Ramos (cell line): ENCODE data around the gene FANCE.
"Not testable (repeated sequence)": the region's sequence is repeated elsewhere in the genome, so short reads cannot be mapped to it uniquely, and the experiment has no call there.

Source experiments
- in situ Hi-C: fragments of 300-500 bp; cut with MboI; formaldehyde crosslinking; loops from one replicate; pipeline ENCODE4 v1.14.3; 2022; ENCODE audit warnings: low sequenced_read_pairs; ENCODE audit not compliant: unreplicated experiment

The FANCE gene

DNA sequence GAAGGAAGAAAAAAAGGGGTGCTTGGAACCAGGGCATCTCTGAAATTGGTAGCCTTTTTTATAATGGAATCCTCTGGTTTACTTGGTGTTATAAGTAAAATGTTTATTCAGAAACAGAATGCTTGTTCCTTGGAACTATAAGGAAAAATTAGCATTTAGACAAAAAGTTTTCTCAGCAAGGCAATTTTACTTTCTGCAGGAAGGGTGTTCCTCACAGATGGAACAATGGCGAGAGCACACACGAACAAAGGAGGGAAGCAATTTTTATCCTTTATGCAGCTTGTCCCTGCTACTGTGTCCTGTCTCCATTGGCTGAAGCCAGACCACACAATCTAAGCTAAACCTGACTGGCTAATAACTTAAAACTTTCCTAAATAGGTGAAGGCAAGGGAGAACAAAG is 22.7 kb upstream of the FANCE start:
- in situ Hi-C loops = no loop called here

DNA sequence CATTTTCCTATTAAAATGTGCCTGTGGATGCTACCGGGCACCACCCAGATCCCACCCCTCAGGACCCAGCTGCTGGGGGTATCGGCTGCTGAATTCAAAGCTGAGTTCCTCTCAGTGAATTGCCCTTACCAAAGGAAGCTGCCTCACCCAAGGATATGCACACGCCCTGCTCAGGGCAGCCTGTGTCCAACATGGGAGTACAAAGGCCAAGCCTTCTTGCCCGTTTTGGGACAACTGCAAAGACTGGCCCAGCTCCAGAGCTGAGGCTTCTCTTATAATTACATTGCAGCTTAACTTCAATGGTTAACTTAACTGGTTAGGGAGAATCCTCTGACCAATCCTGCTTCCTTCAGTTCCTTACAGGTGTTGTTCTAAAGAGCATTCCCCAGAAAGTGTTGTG is 19.8 kb upstream of the FANCE start:
- in situ Hi-C loops = no loop called here

DNA sequence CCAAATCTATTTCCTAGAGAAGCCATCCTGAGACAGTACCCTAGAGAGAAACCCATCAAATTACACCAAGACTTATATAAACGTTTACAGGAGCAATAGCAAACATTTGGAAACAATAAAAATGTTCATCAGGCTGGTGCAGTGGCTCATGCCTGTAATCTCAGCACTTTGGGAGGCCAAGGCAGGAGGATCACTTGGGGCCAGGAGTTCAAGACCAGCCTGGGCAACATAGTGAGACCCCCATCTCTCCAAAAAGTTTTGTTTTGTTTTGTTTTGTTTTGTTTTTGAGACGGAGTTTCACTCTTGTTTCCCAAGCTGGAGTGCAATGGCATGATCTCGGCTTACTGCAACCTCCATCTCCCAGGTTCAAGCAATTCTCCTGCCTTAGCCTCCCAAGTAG is 19.4 kb upstream of the FANCE start:
- in situ Hi-C loops = not testable (repeated sequence)

DNA sequence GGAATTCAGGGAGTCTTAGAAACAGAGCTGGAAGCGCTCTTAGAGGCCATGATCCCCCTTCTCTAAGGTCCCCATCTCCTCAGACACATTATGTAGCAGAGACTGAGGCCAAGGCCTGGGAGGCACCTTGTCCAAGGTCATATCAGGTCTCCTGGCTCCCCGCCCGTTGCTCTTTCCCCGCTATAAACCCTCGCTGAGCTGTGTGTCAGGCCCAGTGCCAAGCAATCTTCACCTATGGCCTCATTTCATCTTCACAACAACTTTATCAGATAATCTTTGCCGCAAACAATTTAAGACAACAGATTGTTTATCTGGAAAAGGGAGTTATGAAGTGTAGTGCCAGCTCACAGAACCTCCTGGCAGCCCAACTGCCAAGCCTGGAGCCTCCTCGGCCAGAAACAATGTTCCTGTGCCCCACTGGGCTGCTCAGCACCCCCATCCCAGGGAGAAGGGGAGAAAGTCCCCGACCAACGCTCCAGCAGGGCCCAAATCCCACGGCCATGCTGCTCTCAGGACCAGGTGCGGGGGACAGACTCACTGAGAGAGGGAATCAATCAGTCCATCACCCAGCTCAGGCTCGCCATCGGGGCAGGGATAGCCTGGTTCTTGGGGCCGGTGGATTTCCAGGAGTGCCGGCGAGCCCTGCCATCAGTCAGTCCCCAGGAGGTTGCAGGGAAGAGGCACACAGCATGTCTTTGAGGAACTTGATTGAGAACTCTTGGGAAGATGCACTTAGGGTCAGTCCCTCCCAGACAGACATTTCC is 16.9 kb upstream of the FANCE start:
- in situ Hi-C loops = no loop called here

DNA sequence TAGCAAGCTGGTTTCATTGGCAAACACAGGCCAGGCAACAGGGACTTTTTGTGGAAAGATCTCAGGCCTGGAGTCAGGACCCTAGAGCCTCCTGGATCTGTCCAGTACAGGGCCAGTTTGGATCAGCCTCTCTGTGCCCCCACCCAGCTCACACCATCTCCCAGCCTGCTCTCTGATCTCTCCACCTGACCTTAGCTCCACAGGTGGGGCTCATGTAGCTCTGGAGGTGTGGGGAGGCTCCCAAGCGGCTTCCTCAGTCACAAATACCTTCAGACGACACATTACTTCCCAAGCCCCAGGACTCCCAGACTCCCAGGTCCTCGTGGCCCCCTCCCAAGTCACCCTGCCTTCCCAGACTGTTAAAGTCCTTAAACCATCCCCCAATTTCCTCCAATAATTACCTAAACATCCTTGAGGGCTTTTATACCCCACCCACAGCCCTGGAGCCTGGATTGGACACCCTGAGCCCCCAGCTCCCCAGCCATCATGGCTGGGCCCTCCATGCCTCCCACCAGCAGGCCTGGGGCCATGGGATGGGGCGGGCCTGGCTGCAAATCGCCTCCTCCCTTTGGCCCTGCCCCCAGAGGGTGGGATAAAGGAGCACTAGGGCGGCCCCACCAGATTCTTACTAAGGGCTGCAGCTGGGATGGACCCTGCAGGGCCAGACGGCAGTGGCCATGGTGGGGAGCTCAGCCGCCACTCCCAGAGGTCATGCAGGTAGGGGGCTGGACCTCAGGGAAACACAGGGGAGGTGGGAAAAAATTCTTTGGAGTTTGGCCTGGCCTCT is 15.9 kb upstream of the FANCE start:
- in situ Hi-C loops = no loop called here

DNA sequence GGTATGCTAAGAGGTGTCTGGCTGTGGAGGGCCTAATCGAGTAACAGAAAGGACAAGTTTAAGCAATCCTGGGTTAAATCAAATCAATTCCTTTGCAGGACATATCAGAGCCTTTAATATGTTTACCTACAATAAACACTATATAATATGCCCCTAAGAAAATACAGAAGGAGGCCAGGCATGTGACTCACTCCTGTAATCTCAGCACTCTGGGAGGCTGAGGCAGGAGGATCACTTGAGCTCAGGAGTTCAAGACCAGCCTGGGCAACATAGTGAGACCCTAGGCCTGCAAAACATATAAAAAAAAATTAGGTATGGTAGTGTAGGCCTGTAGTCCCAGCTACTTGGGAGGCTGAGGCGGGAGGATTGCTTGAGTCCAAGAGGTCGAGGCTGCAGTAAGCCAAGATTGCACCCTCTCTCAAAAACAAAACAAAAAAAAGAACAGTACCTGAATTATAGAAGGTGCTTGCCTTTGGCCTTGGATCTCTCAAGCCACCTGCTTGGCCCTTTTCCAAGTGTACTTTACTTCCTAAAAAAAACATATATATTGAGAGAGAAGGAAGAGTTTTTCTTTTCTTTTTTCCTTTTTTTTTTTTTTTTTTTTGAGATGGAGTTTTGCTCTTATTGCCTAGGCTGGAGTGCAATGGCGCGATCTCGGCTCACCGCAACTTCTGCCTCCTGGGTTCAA is 13.6 kb upstream of the FANCE start:
- in situ Hi-C loops = not testable (repeated sequence)

DNA sequence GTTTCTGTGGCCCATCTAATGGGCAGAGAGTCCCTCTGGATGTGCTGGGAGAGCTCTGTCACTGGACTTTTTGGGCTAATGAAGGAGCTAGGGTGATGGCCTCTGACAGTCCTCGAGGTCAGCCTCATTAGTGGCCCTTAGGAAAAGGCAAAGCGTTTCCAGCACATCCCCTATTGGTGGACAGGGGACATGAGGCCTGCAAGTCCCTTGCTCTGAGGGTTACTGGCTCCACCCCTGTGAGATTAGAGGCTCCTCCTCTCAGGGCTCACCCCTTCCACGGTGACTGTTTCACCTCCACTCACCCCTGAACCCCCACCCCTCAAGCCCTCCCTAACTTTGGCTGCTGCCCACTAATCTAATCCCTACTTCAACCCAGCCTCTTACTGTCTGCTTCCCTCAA is 12.8 kb upstream of the FANCE start:
- in situ Hi-C loops = no loop called here

DNA sequence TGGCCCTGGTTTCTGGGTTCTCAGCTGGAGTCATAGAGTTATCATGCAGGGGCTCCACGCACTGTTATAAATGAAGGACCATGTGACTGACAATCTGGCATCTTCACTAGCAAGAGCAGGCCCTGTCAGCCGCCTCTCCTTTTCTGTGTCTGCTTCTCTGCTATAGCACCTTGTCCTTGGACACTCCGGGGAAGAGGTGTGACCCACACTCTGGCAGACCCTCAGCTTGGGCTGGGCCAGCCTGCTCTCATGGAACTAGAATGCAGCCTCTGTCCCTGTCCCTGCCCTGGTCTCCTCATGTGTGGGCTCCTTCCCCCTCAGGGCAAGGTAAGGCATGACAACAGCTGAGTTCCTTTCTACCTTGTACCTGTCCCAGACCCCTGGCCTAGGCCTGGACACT is 10.9 kb upstream of the FANCE start:
- in situ Hi-C loops = no loop called here

DNA sequence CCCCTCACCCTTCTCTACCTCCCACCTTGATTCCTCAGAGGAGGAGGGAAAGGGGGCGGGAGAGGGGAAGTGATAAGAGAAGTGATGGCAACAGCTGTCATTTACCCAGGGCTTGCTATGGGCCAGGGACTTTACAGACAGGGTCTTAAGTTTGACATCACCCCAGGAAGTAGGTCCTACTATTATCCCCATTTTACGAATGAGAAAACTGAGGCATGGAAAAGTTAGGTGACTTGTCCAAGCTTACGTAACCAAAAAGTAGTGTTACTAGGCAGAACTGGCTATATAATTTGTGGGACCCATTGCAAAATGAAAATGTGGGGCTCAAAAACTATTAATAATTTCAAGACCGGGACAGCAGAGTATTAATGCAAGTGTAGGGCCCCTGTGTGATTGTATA is 10.5 kb upstream of the FANCE start:
- in situ Hi-C loops = no loop called here

DNA sequence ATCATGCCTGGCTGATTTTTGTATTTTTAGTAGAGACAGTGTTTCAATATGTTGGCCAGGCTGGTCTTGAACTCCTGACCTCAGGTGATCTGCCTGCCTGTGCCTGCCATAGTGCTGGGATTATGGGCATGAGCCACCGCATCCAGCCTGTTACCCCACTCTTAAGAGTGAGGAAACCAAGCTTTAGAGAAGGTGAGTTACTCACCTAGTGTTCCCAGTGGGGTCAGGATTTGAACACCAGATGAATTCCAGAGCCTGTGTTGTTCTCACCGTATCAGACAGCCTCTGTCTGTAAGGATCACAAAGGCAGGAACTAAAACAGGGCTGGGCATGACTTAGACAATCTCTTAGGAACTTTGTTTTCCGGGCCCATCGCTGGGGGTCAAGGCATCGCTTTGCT is 9.4 kb upstream of the FANCE start:
- in situ Hi-C loops = no loop called here

DNA sequence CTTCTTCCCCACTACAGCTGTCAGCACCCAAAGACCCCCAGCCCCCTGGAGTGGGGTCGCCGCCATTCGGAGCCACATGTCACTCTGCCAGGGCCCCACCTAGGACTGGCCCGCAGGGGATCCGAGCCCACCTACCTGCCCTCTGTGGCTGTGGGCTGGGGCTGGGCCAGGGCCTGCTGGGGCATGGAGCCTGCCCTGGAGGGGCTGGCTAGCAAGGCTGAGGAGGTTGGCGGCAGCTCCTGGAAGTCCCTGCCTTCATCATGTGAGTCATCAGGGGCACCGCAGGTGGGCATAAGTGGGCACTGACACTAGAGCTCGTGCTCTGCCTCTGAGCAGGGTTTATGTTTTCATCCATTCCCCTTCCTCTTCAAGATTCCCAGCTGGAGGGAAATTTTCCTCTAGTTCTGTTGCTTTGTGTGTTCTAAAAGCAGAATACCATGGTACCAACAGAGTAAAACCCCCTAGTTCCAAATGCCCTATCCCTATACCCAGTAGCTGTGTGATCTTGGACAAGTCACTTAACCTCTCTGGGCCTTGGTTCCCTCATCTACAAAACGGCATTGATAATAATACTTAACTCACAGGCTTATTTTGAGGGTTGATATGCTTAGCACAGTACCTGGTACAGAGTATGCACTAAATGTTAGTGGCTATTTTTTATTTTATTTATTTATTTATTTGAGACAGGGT is 8.7 kb upstream of the FANCE start:
- in situ Hi-C loops = no loop called here

DNA sequence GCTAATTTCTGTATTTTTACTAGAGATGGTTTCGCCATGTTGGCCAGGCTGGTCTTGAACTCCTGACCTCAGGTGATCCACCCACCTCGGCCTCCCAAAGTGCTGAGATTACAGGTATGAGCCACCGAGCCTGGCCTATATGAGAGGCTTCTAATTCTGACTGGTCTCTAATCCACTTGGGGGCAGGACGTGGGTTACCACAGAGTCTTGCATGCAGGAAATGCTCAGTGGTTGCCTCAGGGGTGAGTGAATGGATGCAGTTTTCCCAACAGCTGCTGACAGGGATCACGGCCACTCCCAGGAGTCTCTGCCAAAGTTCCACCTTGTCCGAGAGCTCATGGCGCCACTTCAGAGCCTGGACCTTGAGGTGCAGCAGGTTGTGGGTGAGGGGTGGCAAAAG is 6.4 kb upstream of the FANCE start:
- in situ Hi-C loops = no loop called here

DNA sequence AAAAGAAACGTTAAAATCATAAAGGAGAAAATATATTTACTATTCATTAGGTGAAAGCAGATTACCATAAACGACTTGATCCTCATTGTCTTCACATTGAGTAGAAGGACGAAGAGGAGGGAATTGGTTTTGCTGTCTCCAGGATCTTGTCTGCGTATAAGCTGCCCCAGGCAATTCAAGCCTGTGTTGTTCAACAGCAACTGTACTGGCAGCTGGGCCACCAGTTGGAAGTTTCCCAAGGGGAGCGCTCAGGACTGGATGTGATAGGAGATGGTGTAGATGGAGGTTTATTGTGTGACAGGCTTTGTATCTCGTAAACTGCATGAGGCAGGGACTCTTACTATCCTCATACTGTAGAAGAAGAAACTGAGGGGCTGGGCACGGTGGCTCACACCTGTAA is 3.9 kb upstream of the FANCE start:
- in situ Hi-C loops = no loop called here

DNA sequence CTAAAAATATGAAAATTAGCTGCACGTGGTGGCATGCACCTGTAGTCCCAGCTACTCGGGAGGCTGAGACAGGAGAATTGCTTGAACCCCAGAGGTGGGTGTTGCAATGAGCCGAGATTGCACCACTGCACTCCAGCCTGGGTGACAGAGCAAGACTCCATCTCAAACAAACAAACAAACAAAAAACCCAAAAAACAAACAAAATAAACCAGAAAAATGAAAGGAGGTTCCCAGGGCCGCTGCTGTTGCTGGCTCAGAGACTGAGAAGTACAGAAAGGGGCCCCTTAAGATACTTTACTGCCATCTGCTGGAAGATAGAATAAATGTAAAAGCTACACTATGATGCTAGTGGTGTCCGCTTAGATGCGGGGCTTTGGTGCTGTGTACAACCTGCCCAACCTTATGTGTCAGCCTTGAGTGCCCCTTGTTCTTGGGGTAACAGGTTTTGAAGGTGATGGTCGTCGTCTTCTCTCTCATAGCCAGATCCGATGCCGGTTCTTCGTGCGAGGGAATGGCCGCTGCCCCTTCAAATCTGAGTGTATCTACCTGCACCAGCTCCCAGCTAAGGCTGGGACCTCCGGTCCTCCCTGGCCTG is 2.8 kb upstream of the FANCE start:
- in situ Hi-C loops = no loop called here

DNA sequence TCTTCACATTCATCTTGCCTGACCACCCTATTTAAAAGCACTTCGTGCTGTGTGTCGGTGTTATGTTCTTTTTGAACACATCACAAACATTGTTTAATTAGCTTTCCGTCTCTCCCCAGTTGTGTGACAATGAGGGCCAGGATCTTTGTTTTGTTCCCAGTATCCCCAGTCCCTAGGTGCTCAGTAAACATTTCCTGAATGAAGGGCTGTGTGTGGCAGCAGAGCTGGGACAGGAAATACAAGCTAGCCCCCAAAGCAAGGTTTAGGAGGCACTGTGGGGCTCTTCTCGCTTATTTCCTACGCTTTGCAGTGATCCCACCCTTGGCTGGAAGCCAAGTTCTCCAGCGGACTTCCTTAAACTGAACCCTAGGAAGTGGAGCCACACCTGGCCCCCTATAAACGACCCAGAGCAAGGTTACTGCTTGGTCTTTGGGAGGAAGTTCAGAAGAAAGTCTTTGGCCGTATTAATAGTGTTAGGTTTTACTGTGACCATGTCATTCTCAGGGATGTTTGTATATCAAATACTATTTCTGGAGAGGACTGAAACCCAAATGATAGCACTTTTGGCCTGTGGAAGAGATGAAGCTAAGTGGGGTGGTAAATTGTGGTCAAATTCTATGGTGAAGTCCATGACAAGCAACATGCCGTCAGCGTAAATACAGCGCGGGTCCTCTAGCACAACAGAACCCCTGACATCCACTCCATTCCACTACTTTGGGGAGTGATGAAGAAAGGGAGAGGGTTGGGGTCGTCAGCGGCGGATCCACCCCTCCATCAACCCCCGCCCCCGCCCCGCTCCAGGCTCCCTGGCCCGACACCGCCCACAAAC is 570 bp upstream of the FANCE start:
- in situ Hi-C loops = no loop called here

DNA sequence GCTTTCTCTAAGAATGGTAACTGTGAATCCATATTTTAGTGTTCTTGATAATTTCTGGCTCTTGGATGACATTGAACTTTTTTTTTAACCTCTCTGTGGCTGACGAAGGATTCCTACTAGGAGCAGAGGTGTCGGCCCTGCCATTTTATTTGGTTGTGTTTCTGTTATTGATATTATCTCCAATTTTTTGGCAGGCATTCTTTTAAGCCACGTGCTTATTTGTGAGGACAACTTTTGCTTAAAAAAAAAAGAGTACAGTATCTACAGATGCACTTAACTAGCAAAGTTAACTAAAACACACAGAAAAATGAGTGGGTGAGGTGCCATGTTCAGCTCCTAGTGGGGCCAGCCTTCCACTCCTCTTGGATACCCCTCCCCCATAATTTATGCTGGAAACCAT is 1.1 kb downstream of the FANCE start:
- in situ Hi-C loops = no loop called here

DNA sequence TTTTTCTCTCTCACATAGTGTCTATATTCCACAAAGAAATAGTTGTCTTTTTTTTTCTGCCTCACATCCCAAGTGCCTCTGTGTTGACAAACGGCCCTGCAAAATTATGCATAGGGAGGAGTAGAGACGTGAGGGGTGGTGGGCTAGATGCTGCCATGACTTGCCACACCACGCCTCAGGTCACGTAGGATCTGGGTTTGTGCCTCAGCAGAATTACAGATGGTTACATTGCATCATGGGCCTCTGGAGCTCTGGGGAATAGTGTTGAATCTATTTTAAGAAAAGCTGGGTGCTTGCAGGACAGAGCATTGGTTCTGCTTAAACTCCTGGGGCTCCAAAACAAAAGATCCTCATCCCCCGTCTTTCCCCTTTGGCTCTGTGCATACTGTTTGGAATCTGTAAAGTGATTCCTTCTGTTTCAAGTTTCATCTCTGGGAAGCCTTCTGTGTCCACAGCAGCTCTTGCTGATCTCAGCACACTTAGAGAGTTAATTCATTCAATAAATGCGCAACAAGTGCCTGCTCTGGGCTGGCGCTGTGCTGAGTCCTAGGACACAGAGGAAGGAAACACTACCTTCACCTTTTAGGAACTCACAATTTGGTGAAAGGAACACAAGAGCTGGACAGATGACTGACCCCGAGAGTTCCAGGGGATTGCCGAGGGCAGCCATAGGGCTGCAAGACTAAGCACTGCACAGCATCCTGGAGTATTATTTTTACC is 2.4 kb downstream of the FANCE start:
- in situ Hi-C loops = no loop called here

DNA sequence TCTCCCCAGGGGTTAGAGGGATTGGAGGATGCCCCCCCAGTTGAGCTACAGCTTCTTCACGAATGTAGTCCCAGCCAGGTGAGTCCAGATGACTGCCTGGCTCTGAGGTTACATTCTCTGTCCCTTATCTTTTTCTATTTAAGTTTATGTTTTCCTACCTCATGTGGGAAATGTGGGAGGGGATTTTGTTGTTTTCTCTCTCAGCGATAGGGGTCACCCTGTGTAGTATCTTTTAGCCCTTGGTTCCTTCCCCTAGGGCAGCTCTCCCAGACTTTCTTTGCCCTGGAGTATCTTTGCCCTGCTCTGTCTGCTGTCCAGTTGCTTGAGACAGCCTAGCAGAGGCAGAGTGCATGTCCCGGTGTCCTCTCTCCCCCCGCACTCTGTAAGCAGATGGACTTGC is 5.8 kb downstream of the FANCE start:
- in situ Hi-C loops = no loop called here

DNA sequence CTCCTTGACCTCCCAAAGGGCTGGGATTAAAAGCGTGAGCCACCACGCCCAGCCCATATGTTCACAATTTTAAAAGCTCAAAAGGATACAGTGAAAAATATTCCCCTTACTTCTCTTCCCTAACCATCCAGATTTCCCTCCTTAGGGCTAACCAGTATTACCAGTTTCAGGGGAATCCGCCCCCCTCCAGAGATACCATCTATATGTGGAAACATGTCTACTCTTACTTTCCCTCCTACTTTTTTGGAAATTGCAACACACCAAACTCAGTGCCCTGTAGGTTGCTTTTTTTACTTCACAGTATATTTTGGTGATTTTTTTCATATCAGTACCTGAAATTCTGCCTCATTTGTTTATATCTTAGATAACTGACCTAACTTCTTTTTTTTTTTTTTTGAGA is 9.1 kb downstream of the FANCE start:
- in situ Hi-C loops = no loop called here
